SK-N-SH treated with all-trans-retinoic acid at 6 μM for 48 hours (cell line): ENCODE measurements around the gene CFAP251.

Source experiments
- ARNTL ChIP-seq: fragments of 450-650 bp; formaldehyde crosslinking; IDR thresholded peaks from 2 replicates; pipeline ENCODE4 v1.5.0; 2020; ENCODE audit warnings: low read depth, mild to moderate bottlenecking, moderate library complexity, borderline replicate concordance
- CREB5 ChIP-seq: fragments of 250-450 bp; sonication (Bioruptor Pico); IDR thresholded peaks from 2 replicates; pipeline ENCODE4 v1.5.1; 2020; ENCODE audit warnings: low read depth, mild to moderate bottlenecking, moderate library complexity
- CSDC2 ChIP-seq: fragments of 250-450 bp; sonication (Bioruptor Pico); IDR thresholded peaks from 2 replicates; pipeline ENCODE4 v1.5.0; 2020; ENCODE audit warnings: mild to moderate bottlenecking, moderate library complexity
- ESRRG ChIP-seq: fragments of 250-450 bp; sonication (Bioruptor Pico); IDR thresholded peaks from 2 replicates; pipeline ENCODE4 v1.6.1; 2021; ENCODE audit warnings: mild to moderate bottlenecking
- GLIS3 ChIP-seq: fragments of 250-450 bp; sonication (Bioruptor Pico); IDR thresholded peaks from 2 replicates; pipeline ENCODE4 v1.5.0; 2020; ENCODE audit warnings: mild to moderate bottlenecking, moderate library complexity
- ISL1 ChIP-seq: fragments of 250-450 bp; sonication (Bioruptor Pico); IDR thresholded peaks from 2 replicates; pipeline ENCODE4 v2.1.2; 2022; ENCODE audit warnings: mild to moderate bottlenecking, moderate library complexity
- PATZ1 ChIP-seq: fragments of 250-450 bp; sonication (Bioruptor Pico); IDR thresholded peaks from 2 replicates; pipeline ENCODE4 v1.8.0; 2020; ENCODE audit warnings: mild to moderate bottlenecking, moderate library complexity, borderline replicate concordance
- POU6F1 ChIP-seq: fragments of 250-450 bp; sonication (Bioruptor Pico); IDR thresholded peaks from 2 replicates; pipeline ENCODE4 v1.8.0; 2021; ENCODE audit warnings: low read depth, mild to moderate bottlenecking, moderate library complexity, borderline replicate concordance
- PPARA ChIP-seq: fragments of 250-450 bp; sonication (Bioruptor Pico); IDR thresholded peaks from 2 replicates; pipeline ENCODE4 v1.5.0; 2020; ENCODE audit warnings: mild to moderate bottlenecking, borderline replicate concordance
- SNAI2 ChIP-seq: fragments of 250-450 bp; sonication (Bioruptor Pico); IDR thresholded peaks from 2 replicates; pipeline ENCODE4 v1.5.0; 2020; ENCODE audit warnings: mild to moderate bottlenecking, moderate library complexity
- TCF4 ChIP-seq: fragments of 250-450 bp; sonication (Bioruptor Pico); IDR thresholded peaks from 2 replicates; pipeline ENCODE4 v1.8.0; 2021; ENCODE audit warnings: mild to moderate bottlenecking, moderate library complexity, borderline replicate concordance
- ZFP30 ChIP-seq: fragments of 450-650 bp; formaldehyde crosslinking; IDR thresholded peaks from 2 replicates; pipeline ENCODE4 v1.5.0; 2022; ENCODE audit warnings: mild to moderate bottlenecking, moderate library complexity
- ZNF70 ChIP-seq: fragments of 450-650 bp; formaldehyde crosslinking; IDR thresholded peaks from 2 replicates; pipeline ENCODE4 v1.5.0; 2020; ENCODE audit warnings: mild to moderate bottlenecking, moderate library complexity
- ZNF8 ChIP-seq: fragments of 450-650 bp; formaldehyde crosslinking; IDR thresholded peaks from 2 replicates; pipeline ENCODE4 v1.5.0; 2020; ENCODE audit warnings: mild to moderate bottlenecking, moderate library complexity

- TF ChIP-seq PATZ1 (no peak), ARNTL (no peak), ISL1 (no peak), TCF4 (CRISPR knock-in tag) (no peak), ZNF8 (CRISPR knock-in tag) (no peak), CREB5 (CRISPR knock-in tag) (no peak), POU6F1 (CRISPR knock-in tag) (no peak), ESRRG (CRISPR knock-in tag) (no peak), ZNF70 (CRISPR knock-in tag) (no peak), SNAI2 (CRISPR knock-in tag) (no peak), GLIS3 (CRISPR knock-in tag) (no peak), CSDC2 (CRISPR knock-in tag) (no peak), PPARA (CRISPR knock-in tag) (no peak), ZFP30 (CRISPR knock-in tag) (no peak)
Measured at GRCh38 chr12:122045262-122045661, 126.9 kb downstream of the CFAP251 start.
